GM23338 (cell line): ENCODE data around the gene ATP1B3. TPM values are rescaled to one million over a fixed set of nuclear protein-coding genes. Genes with fewer than 3 reads are reported as not detected.
A peak's percentile ranks its signal among the peaks of the same experiment; 100 is the strongest.

Source experiments
- ATAC-seq: fragments of 200-7000 bp; cut with Tn5 transposase; 3 replicates; pipeline ENCODE4 v1.9.1; 2020
- DNase-seq: peaks from one replicate; pipeline ENCODE4 v3.0.0-alpha.2; 2015; ENCODE audit warnings: low spot score
- H2AFZ ChIP-seq: fragments of 200-600 bp; sonication (generic); 2 replicates; pipeline ENCODE4 v1.8.0; 2016; ENCODE audit warnings: antibody characterized with exemption, mild to moderate bottlenecking, moderate library complexity
- H3F3A ChIP-seq: fragments of 200-600 bp; sonication (generic); replicated peaks from 2 replicates; pipeline ENCODE4 v1.8.0; 2017; ENCODE audit warnings: antibody characterized with exemption, mixed run types, low read depth
- H3K27ac ChIP-seq: fragments of 200-600 bp; sonication (generic); 2 replicates; pipeline ENCODE4 v1.6.1; 2016; ENCODE audit warnings: low read depth
- H3K27me3 ChIP-seq: fragments of 200-600 bp; sonication (generic); 2 replicates; pipeline ENCODE4 v1.8.0; 2016; ENCODE audit warnings: mild to moderate bottlenecking, mixed run types, moderate library complexity; ENCODE audit not compliant: insufficient read depth
- H3K36me3 ChIP-seq: fragments of 200-600 bp; sonication (generic); 2 replicates; pipeline ENCODE4 v1.8.0; 2016; ENCODE audit warnings: mild to moderate bottlenecking; ENCODE audit not compliant: insufficient read depth
- H3K4me1 ChIP-seq: fragments of 200-600 bp; sonication (generic); 2 replicates; pipeline ENCODE4 v1.8.0; 2016; ENCODE audit warnings: mild to moderate bottlenecking, moderate library complexity; ENCODE audit not compliant: insufficient read depth
- H3K4me2 ChIP-seq: fragments of 200-600 bp; sonication (generic); 2 replicates; pipeline ENCODE4 v1.7.1; 2017; ENCODE audit warnings: mixed run types
- H3K4me3 ChIP-seq: fragments of 200-600 bp; sonication (generic); 2 replicates; pipeline ENCODE4 v1.6.1; 2016; ENCODE audit warnings: mixed run types
- H3K79me2 ChIP-seq: fragments of 200-600 bp; sonication (generic); replicated peaks from 2 replicates; pipeline ENCODE4 v1.8.0; 2017; ENCODE audit warnings: mild to moderate bottlenecking; ENCODE audit not compliant: insufficient read depth
- H3K9me2 ChIP-seq: fragments of 200-600 bp; sonication (generic); 2 replicates; pipeline ENCODE4 v1.8.0; 2017; ENCODE audit not compliant: insufficient read depth
- H4K20me1 ChIP-seq: fragments of 200-600 bp; sonication (generic); replicated peaks from 2 replicates; pipeline ENCODE4 v1.8.0; 2017; ENCODE audit warnings: mild to moderate bottlenecking; ENCODE audit not compliant: insufficient read depth
- H3K27ac Mint-ChIP-seq: 2 replicates; pipeline ENCODE4 v1.8.0; 2020; ENCODE audit warnings: inconsistent platforms, mild to moderate bottlenecking, moderate library complexity, mixed read lengths
- H3K27me3 Mint-ChIP-seq: 3 replicates; pipeline ENCODE4 v1.8.0; 2022; ENCODE audit warnings: low read depth, mild to moderate bottlenecking, moderate library complexity, mixed read lengths, inconsistent platforms; ENCODE audit not compliant: insufficient read depth, poor library complexity
- H3K36me3 Mint-ChIP-seq: 3 replicates; pipeline ENCODE4 v1.8.0; 2021; ENCODE audit warnings: low read depth, mild to moderate bottlenecking, inconsistent platforms, moderate library complexity, mixed read lengths
- H3K4me1 Mint-ChIP-seq: 3 replicates; pipeline ENCODE4 v1.8.0; 2020; ENCODE audit warnings: mild to moderate bottlenecking, inconsistent platforms, mixed read lengths
- H3K4me3 Mint-ChIP-seq: 3 replicates; pipeline ENCODE4 v1.8.0; 2021; ENCODE audit warnings: moderate library complexity, mild to moderate bottlenecking, inconsistent platforms, mixed read lengths
- H3K9me3 Mint-ChIP-seq: 3 replicates; pipeline ENCODE4 v1.8.0; 2020; ENCODE audit warnings: moderate library complexity, mild to moderate bottlenecking, inconsistent platforms, mixed read lengths
- CREB1 ChIP-seq: fragments of 250-450 bp; sonication (Bioruptor Pico); IDR thresholded peaks from 2 replicates; pipeline ENCODE4 v1.5.0; 2020; ENCODE audit warnings: low read depth, mild to moderate bottlenecking, moderate library complexity
- CTCF ChIP-seq, 2 experiments: fragments of 200-600 bp in 1 of 2; sonication (generic) in 1 of 2; conservative IDR thresholded peaks; 2 replicates each; pipeline versions ENCODE4 v1.5.1 to v1.6.1; 2016 to 2017; ENCODE audit warnings: antibody characterized with exemption in 2 of 2, low read depth in 2 of 2, mild to moderate bottlenecking in 2 of 2, moderate library complexity in 1 of 2
- ETS1 ChIP-seq: IDR thresholded peaks from 2 replicates; pipeline ENCODE4 v1.6.1; 2016; ENCODE audit warnings: antibody characterized with exemption
- EZH2 ChIP-seq: fragments of 200-600 bp; sonication (generic); IDR thresholded peaks from one replicate; pipeline ENCODE4 v1.8.0; 2017; ENCODE audit warnings: antibody characterized with exemption, mild to moderate bottlenecking, low read depth; ENCODE audit not compliant: unreplicated experiment
- EZH2phosphoT487 ChIP-seq: fragments of 200-600 bp; sonication (generic); IDR thresholded peaks from one replicate; pipeline ENCODE4 v1.8.1; 2018; ENCODE audit warnings: antibody characterized with exemption; ENCODE audit not compliant: unreplicated experiment
- JUNB ChIP-seq: IDR thresholded peaks from one replicate; pipeline ENCODE4 v1.6.1; 2016; ENCODE audit warnings: antibody characterized with exemption; ENCODE audit not compliant: unreplicated experiment
- NANOG ChIP-seq: IDR thresholded peaks from 2 replicates; pipeline ENCODE4 v1.6.1; 2016; ENCODE audit warnings: antibody characterized with exemption, borderline replicate concordance
- POLR2AphosphoS5 ChIP-seq: IDR thresholded peaks from 2 replicates; pipeline ENCODE4 v1.6.1; 2016; ENCODE audit warnings: antibody characterized with exemption, low read depth
- REST ChIP-seq: IDR thresholded peaks from one replicate; pipeline ENCODE4 v1.6.1; 2018; ENCODE audit warnings: antibody characterized with exemption; ENCODE audit not compliant: unreplicated experiment
- STAT1 ChIP-seq: IDR thresholded peaks from one replicate; pipeline ENCODE4 v1.6.1; 2016; ENCODE audit warnings: antibody characterized with exemption; ENCODE audit not compliant: unreplicated experiment
- ZNF114 ChIP-seq: fragments of 250-450 bp; sonication (Bioruptor Pico); IDR thresholded peaks from 2 replicates; pipeline ENCODE4 v1.5.0; 2020; ENCODE audit warnings: mild to moderate bottlenecking, moderate library complexity
- ZNF331 ChIP-seq: fragments of 250-450 bp; sonication (Bioruptor Pico); IDR thresholded peaks from 2 replicates; pipeline ENCODE4 v1.5.0; 2020; ENCODE audit warnings: low read depth, mild to moderate bottlenecking, moderate library complexity
- ZNF462 ChIP-seq: fragments of 250-450 bp; sonication (Bioruptor Pico); IDR thresholded peaks from 2 replicates; pipeline ENCODE4 v1.5.0; 2020; ENCODE audit warnings: mild to moderate bottlenecking, moderate library complexity
- polyA plus RNA-seq: library from polyadenylated mRNA; unstranded; fragments of >200 nt; fragmentation: Nextera tagmentation; extraction: Ambion mirVana; gene quantifications from 2 replicates; pipeline ENCODE4 v1.2.1, GENCODE V29; 2016
- total RNA-seq: library from RNA; depleted of rRNA; stranded (reverse); fragments of >200 nt; shearing (Covaris generic); gene quantifications from 2 replicates; pipeline ENCODE4 v1.2.3, GENCODE V29; 2014

Gene ATP1B3
- total and polyA plus RNA-seq, 2 experiments from 2014 or later, result 135 to 315 TPM

GRCh38 chr3:141933421-141934300 is 57.2 kb downstream of the ATP1B3 start:
- H3K4me2 ChIP-seq, result no peak overlapping the region
- H3K4me3 Mint-ChIP-seq, result no peak overlapping the region
- no peaks in the 10 kb centered on the region for H3K27me3 ChIP-seq
- no peak overlapping the region for H2AFZ ChIP-seq
- peaks cover 2% of the 10 kb centered on the region for H3K36me3 Mint-ChIP-seq
- TF ChIP-seq CREB1 (no peak), ZNF462 (CRISPR knock-in tag) (no peak), ZNF331 (CRISPR knock-in tag) (no peak), EZH2phosphoT487 (no peak), ZNF114 (CRISPR knock-in tag) (no peak), REST (no peak), JUNB (no peak), POLR2AphosphoS5 (no peak), NANOG (no peak), CTCF (conservative IDR thresholded peaks at IDR 0.05; ENCODE audit: low read depth in 2 of 2) (no peak), EZH2 (no peak), ETS1 (no peak), STAT1 (no peak)
- no peaks in the 10 kb centered on the region; the same call in 1 of the 2 replicates for H3K4me1 ChIP-seq
- H3K9me3 Mint-ChIP-seq, result no peaks in the 10 kb centered on the region
- H3K4me1 Mint-ChIP-seq, result peaks cover 5% of the 10 kb centered on the region; the same call in 2 of the 3 replicates
- H3K27ac ChIP-seq, result peak overlapping the region; percentile 59; the same call in 1 of the 2 replicates
- H3K27me3 Mint-ChIP-seq, result peaks cover 14% of the 10 kb centered on the region
- H3K79me2 ChIP-seq, result no peaks in the 10 kb centered on the region
- no peaks in the 10 kb centered on the region for H3K9me2 ChIP-seq
- H3K4me3 ChIP-seq, result no peak overlapping the region
- H3F3A ChIP-seq, result no peaks in the 10 kb centered on the region
- no peak overlapping the region for H3K27ac Mint-ChIP-seq
- H3K36me3 ChIP-seq, result no peaks in the 10 kb centered on the region
- ATAC-seq (no peak), DNase-seq (no peak)
- H4K20me1 ChIP-seq, result no peaks in the 10 kb centered on the region
